Lung (tissue), 16 donors: ENCODE data around the gene CHRNA4. TPM values are rescaled to one million over a fixed set of nuclear protein-coding genes. Genes with fewer than 3 reads are reported as not detected.

Experiments used
- ATAC-seq: fragments of 200-7000 bp; cut with Tn5 transposase; one replicate; pipeline ENCODE4 v1.9.1; 2020; ENCODE audit warnings: moderate number of reproducible peaks; ENCODE audit not compliant: insufficient read depth, low FRiP score
- DNase-seq, 3 donors: peaks; one replicate each; pipeline ENCODE4 v3.0.0-alpha.2; 2013 to 2017
- H3K27ac ChIP-seq, 2 donors: one replicate each; pipeline ENCODE4 v1.5.1; 2013; ENCODE audit warnings: mild to moderate bottlenecking in 2 of 2, moderate library complexity in 2 of 2, control low read depth in 1 of 2, inconsistent platforms in 1 of 2, low read depth in 1 of 2, low read length in 1 of 2
- H3K27me3 ChIP-seq, 3 donors: one replicate each; pipeline ENCODE4 v1.5.1; 2013; ENCODE audit warnings: low read length in 2 of 3; ENCODE audit not compliant: control insufficient read depth in 3 of 3, insufficient read depth in 3 of 3
- H3K36me3 ChIP-seq, 4 donors: one replicate each; pipeline ENCODE4 v1.5.1; 2013; ENCODE audit warnings: low read length in 4 of 4, mild to moderate bottlenecking in 1 of 4, moderate library complexity in 1 of 4; ENCODE audit not compliant: control insufficient read depth in 4 of 4, insufficient read depth in 4 of 4
- H3K4me1 ChIP-seq, 5 donors: one replicate each; pipeline ENCODE4 v1.5.1; 2013; ENCODE audit warnings: low read length in 5 of 5, mild to moderate bottlenecking in 2 of 5, moderate library complexity in 1 of 5; ENCODE audit not compliant: control insufficient read depth in 5 of 5, insufficient read depth in 5 of 5
- H3K4me3 ChIP-seq: one replicate; pipeline ENCODE4 v1.5.1; 2013; ENCODE audit warnings: mild to moderate bottlenecking, control low read depth, moderate library complexity
- H3K9ac ChIP-seq, 2 donors: one replicate each; pipeline ENCODE4 v1.5.1; 2013; ENCODE audit warnings: low read length in 2 of 2, control low read depth in 1 of 2; ENCODE audit not compliant: insufficient read depth in 1 of 2
- H3K9me3 ChIP-seq, 4 donors: one replicate each; pipeline ENCODE4 v1.5.1; 2013; ENCODE audit warnings: low read length in 3 of 4, mild to moderate bottlenecking in 1 of 4, moderate library complexity in 1 of 4; ENCODE audit not compliant: control insufficient read depth in 4 of 4, insufficient read depth in 3 of 4
- CTCF ChIP-seq: IDR thresholded peaks from 2 replicates; pipeline ENCODE4 v1.5.1; 2012; ENCODE audit warnings: mild to moderate bottlenecking; ENCODE audit errors: control extremely low read depth, extremely low read depth
- WGBS, 2 donors: extraction: QIAGEN DNeasy Blood & Tissue Kit; methylation state at CpG; one replicate each; pipeline ENCODE4 v1.1.7; 2013; 5-methylcytosine and 5-hydroxymethylcytosine counted together
- long read RNA-seq, 5 donors: transcript quantifications; one replicate each; lab custom pipeline, GENCODE V29; 2026
- polyA plus RNA-seq, 2 donors: library from polyadenylated mRNA; stranded (reverse); fragments of 200-250 nt; gene quantifications; one replicate each; pipeline ENCODE4 v1.2.1, GENCODE V29; 2013
- total RNA-seq, 2 donors: library from RNA; depleted of rRNA in 1 of 2; stranded (reverse); fragments of >200 nt in 1 of 2; gene quantifications; one replicate each; pipeline ENCODE4 v1.2.1, GENCODE V29; 2014 to 2021
- donor health status: control.
- donor health status: control.
- donor health status: Bipolar disorder and iron deficiency.
- donor health status: healthy.
- donor health status: DM: yes; HTN: yes; CAD: no.

The CHRNA4 gene
- total RNA-seq (1 to 10 TPM in 1 of 2 donors, under 1 TPM in 1; 0.85 to 1.1 TPM), polyA plus RNA-seq (under 1 TPM; 0.01 to 0.06 TPM)
- long read RNA-seq, donor 1, result 0 reads
- long read RNA-seq, donor 2, result 0 reads
- long read RNA-seq, donor 3, result 0 reads
- long read RNA-seq, donor 4, result 0 reads
- long read RNA-seq, donor 5, result 0 reads

- no peak for DNase-seq
- 4 to 5% methylated on average over 61 to 78 of the region's 79 CpGs for WGBS, 2 donors
- H3K27me3 ChIP-seq, result peaks cover 0 to 31% (median 17%) of the 10 kb centered on the region in 3 donors
These were observed at the start of gene CHRNA4 for GRCh38 chr20:63360850-63361518. CHRNA4 (minus strand) TSS chr20:63361349; CDS start chr20:63361165, 184 bp downstream.

GRCh38 chr20:63409834-63410435, 48.8 kb upstream of the CHRNA4 start:
- DNase-seq (no peak), ATAC-seq (no peak)
- Histone ChIP-seq H3K27ac (no peak overlapping the region), H3K9me3 (peaks cover 0 to 7% (median 0%) of the 10 kb centered on the region in 4 donors), H3K36me3 (no peaks in the 10 kb centered on the region), H3K4me1 (peaks cover 0 to 13% (median 0%) of the 10 kb centered on the region in 5 donors), H3K27me3 (peaks cover 0 to 8% (median 0%) of the 10 kb centered on the region in 3 donors), H3K4me3 (no peak overlapping the region), H3K9ac (no peak overlapping the region)
- 76 to 89% methylated on average over 20 to 21 of the region's 23 CpGs for WGBS, 2 donors
- no peak for TF ChIP-seq CTCF

More at GRCh38 chr20:63360850-63361518, at the start of gene CHRNA4:
- no peaks in the 10 kb centered on the region for H3K36me3 ChIP-seq
- H3K4me1 ChIP-seq, result peaks cover 0 to 11% (median 0%) of the 10 kb centered on the region in 5 donors
- no peak for ATAC-seq
- H3K9me3 ChIP-seq, result no peaks in the 10 kb centered on the region
- H3K4me3 ChIP-seq, result no peak within 1 kb of the TSS
- no peak within 1 kb of the TSS for H3K27ac ChIP-seq
- no peak within 1 kb of the TSS for H3K9ac ChIP-seq
- TF ChIP-seq CTCF, result no peak

GRCh38 chr20:63409066-63409833, 48.1 kb upstream of the CHRNA4 start:
- Histone ChIP-seq H3K36me3 (no peaks in the 10 kb centered on the region), H3K4me1 (peaks cover 0 to 13% (median 0%) of the 10 kb centered on the region in 5 donors), H3K27ac (no peak overlapping the region), H3K9me3 (peaks cover 0 to 7% (median 0%) of the 10 kb centered on the region in 4 donors), H3K27me3 (peaks cover 0 to 8% (median 0%) of the 10 kb centered on the region in 3 donors), H3K4me3 (no peak overlapping the region), H3K9ac (no peak overlapping the region)
- no peak for TF ChIP-seq CTCF
- ATAC-seq, result no peak
- WGBS, 2 donors, result 85 to 86% methylated on average over 21 of the region's 21 CpGs
- no peak for DNase-seq
